ENCODE data around the gene TIMM10.
A peak's percentile ranks its signal among the peaks of the same experiment; 100 is the strongest.

Gene TIMM10

GRCh38 chr11:57504511-57504910, 26.0 kb downstream of the TIMM10 start:
- DNase-seq (ENCODE audit: low read depth in 2 of 2) = no peak

GRCh38 chr11:57502870-57503269, 27.7 kb downstream of the TIMM10 start:
- DNase-seq (ENCODE audit: low read depth in 2 of 2) = no peak

DNA sequence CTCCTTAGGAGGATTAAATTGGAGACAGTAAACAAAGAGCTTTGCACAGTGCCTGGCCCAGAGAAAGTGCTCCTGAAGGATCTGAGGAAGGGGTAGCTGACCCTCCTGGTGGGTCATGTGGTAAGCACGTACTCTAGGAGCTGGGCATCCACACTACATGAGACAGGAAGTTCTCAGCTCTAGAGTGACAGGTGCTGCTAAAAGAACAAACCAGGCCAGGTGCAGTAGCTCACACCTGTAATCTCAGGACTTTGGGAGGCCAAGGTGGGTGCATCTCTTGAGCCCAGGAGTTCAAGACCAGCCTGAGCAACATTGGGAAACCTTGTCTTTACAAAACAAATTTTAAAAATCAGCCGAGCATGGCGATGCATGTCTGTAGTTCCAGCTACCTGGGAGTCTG, 28.2 kb downstream of the TIMM10 start:
- no peak for DNase-seq (ENCODE audit: low read depth in 2 of 2)

DNA sequence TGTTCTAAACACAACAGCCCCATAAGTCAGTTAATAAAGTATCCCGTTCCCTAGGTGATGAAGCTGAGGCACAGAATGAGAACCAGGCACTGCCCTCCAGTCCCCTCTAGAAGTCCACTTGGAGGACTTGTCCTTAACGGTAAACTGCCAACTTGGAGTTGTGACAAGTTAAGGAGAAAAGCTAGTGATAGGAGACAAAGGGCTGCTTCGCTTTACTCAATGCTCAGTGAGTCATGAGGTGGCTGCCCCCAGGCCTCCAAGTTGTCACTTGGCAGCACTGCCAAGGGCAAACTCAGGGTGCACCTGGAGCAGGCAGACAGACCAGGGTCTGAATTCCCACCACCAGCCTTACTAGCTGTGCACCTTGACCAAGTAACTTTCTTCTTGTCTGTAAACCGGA, 28.6 kb downstream of the TIMM10 start:
- no peak for DNase-seq (ENCODE audit: low read depth in 2 of 2)

GRCh38 chr11:57500926-57501325, 29.6 kb downstream of the TIMM10 start:
- DNase-seq (ENCODE audit: low read depth in 2 of 2) = no peak

DNA sequence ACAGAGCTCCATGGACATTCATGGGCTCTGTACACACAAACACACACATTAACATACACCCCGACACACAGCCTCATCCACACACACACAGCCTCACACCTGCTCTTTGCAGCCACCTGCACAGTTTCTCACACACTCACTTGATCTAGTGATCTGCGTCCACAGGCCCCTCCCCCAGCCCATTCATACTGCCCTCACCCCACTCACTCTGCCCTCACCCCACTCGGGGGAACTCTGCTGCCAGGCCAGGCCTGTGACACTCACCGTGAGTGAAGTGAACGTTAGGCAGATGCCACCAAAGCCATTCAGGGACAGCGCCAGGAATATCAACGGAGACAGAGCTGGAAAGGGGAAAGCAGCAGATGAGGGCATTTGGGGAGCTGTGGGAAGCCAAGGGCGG, 30.0 kb downstream of the TIMM10 start:
- no peak for DNase-seq (ENCODE audit: low read depth in 2 of 2)

- no peak for DNase-seq (ENCODE audit: low read depth in 2 of 2)
These were observed 30.5 kb downstream of the TIMM10 start for GRCh38 chr11:57499983-57500461.

DNA sequence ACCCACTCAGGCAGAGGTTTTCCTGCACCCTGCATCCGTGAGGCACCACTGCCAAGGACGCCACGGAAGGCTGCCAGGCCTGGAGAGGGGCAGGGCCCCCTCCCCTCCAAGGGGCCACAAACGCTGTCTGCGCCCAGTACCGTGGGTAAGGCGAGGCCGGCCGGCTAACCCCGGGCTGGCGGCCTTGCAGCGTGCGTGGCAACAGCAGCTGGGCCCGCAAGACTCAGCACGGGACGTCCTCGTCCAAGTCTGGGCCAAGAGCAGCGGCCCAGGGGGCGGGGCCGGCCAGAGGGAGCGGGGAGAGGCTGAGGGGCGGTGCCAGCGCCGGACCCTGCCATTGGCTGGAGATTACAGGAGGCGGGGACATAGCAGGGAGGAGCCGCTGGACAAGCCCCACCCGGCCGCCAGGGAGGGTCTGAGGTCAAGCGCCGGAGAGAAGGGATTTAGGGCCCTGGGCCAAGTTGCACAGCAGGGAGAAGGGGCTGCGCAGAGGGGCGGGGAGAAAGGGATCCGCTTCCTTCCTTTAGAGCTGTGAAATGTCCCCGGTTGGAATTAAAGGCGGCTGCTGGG, 31.1 kb downstream of the TIMM10 start:
- DNase-seq (ENCODE audit: low read depth in 2 of 2) = peak; percentile 44 to 46

DNA sequence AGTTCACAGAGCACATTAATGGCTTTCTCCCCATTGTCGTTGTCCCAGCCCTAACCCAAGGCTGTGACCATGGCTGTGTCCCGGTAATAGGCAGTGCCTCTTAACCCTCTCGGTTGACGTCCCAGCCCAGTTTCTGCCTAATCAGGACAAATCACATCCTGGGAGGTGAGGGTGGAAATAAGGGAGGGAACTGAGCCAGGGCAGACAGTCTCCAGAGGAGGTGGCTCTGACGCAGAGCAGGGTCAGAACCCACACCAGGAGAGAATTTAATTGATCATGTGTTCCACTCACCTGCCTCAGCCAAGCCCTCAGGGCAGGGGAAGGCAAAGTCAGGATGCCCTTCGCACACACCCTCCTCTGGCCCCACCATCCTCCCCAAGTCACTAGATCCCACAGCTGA, 32.0 kb downstream of the TIMM10 start:
- no peak for DNase-seq (ENCODE audit: low read depth in 2 of 2)

DNA sequence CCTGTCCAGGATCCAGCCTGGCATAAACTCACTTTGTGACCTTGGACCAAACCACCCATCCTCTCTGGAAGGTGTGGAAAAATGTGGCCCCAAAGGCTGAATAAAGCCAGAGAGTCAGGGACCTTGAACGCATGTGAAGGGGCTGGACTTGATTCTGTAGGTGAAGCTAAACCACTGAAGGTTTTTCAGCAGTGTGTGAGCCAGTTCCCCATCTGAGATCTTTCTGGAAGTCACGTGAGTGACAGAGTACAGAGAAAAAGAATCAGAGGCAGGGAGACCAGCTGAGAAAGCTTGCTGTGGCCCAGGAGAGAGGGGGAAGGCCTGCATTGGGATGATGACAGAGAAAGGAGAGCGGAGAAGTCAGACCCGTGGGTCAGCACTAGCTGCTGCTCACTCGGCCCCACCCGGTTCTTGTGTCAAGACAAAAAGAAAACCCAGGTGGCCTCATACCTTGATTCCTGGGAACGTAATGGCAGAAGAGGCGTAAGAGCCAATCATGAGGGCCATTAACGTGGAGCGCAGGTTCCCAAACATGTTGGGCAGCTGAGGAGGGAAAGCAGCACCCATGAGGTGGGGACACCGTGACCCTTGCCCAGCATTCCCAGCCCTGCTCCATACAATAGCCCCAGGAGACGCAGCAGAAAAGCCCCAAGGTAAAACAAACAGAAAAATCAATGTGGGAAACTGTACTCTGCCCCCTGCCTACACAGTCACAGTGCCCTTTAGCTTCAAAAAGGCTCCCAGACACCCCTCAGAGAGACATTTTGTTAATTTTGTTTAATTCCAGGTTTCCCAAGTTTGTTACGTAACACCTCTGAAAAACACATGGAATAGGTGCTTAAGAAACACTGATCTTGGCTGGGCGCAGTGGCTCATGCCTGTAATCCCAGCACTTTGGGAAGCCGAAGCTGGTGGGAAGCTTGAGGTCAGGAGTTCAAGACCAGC, 33.0 kb downstream of the TIMM10 start:
- DNase-seq (ENCODE audit: low read depth in 2 of 2) = no peak

DNA sequence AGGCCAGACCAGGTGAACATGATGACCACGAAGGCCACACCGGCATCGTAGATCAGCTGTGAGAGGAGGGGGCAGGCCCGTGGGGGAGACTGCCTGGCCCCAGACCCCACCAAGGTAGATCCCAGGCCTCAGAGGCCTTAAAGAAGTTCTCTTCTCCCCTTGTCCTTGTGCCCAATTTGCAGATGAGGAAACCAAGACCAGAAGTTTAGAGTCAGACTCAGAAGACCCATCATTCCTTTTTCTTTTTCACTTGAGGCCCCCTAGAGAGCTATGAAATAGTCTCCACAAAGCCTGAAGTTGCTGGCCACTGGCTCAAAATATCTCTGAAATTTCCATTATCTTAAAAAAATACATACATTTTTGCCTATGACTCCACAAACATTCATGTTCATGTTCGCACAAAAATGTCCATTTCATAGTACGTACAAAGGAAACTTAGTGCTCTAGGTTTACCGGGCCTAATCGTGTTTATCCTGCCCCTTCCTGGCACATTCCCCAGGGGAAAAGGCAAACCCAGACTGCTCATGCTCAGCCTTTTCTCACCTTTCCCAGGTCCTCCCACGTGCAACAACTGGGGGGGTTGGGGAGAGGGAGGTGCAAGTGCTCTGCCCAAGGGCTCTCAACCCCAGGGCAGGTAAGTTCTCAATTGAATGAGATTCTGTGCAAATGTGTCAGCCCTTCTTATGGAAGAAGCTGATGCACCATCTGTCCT, 34.3 kb downstream of the TIMM10 start:
- DNase-seq (ENCODE audit: low read depth in 2 of 2) = no peak

GRCh38 chr11:57493507-57494503, 36.7 kb downstream of the TIMM10 start:
- peak; percentile 51 to 67 for DNase-seq (ENCODE audit: low read depth in 2 of 2)

- DNase-seq (ENCODE audit: low read depth in 2 of 2) = peak in 1 of 2 donors; percentile 49
These were observed 39.0 kb downstream of the TIMM10 start for GRCh38 chr11:57491371-57492061.

GRCh38 chr11:57490456-57491248, 39.9 kb downstream of the TIMM10 start:
- no peak for DNase-seq (ENCODE audit: low read depth in 2 of 2)

- DNase-seq (ENCODE audit: low read depth in 2 of 2) = no peak
These were observed 42.5 kb downstream of the TIMM10 start for GRCh38 chr11:57487920-57488659.

DNA sequence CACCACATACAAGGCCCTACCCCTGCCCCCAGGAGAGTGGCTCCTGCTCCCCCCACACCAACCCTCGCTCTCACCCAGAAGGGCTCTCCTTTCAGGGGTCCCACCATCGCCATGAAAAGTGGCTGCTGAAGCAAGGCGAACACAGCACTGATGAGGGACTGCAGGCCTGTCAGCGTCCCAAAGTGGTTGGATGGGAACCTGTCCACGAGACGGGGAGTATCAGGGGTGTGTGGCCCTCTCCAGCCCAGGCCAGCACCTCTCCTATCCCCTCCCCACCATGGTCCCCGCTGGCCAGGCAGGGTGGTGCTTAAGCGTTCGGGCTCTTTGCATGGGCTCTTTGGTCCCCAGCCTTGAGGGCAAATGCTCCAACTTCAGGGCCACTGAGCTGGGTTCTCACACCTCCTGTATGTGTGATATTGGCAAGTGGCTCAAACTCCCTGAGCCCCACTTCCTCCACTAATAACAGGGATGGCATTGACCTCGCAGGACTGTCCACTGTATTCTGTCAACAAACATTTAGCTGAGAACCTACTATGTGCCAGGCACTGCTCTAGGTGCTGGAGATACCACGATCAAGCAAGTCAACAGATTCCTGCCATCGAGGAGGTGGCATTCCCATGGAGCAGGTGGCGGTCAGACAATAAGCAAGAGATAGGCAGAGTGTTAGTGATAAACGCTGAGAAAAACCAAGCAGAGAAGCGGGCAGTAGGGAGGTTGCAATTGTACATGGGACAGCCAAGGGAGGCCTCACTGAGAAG, 43.4 kb downstream of the TIMM10 start:
- DNase-seq (ENCODE audit: low read depth in 2 of 2) = no peak

GRCh38 chr11:57485217-57485990, 45.1 kb downstream of the TIMM10 start:
- no peak for DNase-seq (ENCODE audit: low read depth in 2 of 2)
